HG03342 (cell line): ENCODE data around the gene SASH3.

Source experiments
- ATAC-seq: cut with Tn5 transposase; IDR thresholded peaks from one replicate; pipeline ENCODE4 v1.9.1; 2021; ENCODE audit warnings: mild to moderate bottlenecking, moderate library complexity; ENCODE audit not compliant: unreplicated experiment

Gene SASH3

DNA sequence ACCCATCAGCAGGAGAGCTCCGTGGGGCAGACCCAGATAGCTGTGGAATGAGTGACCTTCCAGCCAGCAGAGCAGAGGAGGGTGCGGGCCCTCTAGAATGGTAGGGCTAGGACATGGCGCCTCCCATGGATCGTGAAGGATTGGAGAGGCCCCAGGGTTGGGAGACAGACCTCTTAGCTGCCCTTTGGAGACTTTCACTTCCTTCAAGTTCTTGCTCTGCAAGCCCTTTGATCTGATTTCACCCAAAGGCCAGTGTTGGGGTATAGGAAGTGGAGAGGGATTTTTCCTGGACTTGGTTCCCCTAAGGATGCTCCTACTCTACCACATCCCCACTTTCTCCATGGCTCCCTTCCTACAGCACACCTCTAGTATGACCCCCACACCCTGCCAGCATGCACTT lies 3.0 kb downstream of the SASH3 start:
- ATAC-seq: no peak

DNA sequence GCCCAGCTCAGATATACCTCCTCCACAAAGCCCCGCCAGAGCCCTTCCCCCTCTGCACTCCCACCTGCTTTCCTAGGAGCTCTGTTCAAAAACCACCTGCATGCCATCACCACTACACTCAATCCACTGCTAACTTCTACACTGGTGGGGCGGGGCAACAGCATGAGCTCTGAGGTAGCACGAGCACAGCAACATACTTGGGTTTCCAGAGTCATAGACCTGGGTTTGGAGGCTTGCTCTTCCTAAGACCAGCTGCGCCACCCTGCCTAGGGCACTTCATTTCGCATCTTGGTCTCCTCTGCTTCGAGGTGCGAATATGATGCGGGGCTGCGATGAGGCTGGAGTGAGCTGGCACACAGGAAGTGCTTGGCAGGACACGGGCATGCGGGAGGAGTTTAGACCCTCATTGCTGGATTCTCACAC lies 3.6 kb downstream of the SASH3 start:
- no peak for ATAC-seq

DNA sequence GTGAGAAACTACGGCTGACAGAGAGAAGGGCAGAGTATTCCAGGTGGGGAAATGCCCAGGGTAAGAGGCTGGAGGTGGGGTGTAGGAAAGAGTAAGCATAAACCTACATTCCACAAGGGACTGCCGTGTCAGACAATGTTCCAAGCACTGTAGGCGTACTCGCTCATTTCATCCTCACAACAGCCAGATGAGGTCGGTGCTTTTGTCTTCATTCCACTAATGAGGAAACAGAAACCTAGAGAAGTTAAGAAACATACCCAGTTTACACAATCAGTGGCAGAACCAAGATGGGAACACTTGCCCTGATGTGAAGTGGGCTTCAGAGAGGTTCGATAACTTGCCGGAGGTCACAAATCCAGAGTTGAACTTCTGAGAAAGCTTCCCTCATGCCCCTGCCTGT lies 4.6 kb downstream of the SASH3 start:
- ATAC-seq: no peak

DNA sequence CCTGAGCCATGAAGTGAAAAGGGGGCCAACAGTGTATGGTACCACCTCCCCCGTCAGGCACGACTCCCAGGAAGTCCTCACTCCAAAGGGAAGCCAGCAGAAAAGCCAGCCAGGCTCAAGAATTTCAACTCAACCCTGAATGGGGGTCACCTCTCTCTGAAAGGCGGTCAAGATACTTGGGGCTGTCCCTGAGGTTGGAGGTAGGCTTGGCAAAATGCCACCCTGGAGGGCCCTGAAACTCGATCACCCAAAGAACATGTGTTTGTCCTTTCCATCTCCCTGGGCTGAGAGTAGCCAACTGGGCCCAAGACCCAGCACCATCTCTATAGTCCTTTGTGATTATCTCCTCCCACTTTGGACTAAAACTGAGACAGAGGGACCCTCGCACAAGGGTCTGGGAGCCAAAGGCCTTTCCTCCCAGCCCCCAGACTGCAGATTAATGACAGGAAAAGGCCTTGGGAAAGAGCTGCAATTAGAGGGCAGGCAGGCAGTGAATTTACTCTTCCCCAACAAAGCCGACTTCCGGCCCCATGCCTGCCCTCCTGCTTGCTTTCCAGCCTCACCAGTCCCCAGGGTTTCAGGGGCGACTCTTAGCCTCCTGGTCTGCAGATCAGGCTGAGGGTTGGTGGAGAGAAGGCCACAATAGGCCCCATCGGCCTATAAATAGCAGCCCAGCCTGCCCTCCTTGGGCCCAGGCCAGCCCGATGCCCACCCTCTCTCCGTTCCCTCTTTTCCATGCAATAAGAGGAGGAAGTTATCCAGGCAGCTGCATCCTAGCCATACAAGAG lies 5.6 kb downstream of the SASH3 start:
- no peak for ATAC-seq

- peak; percentile 76 for ATAC-seq
Observed at GRCh38 chrX:129786210-129786651, 6.5 kb downstream of the SASH3 start.

DNA sequence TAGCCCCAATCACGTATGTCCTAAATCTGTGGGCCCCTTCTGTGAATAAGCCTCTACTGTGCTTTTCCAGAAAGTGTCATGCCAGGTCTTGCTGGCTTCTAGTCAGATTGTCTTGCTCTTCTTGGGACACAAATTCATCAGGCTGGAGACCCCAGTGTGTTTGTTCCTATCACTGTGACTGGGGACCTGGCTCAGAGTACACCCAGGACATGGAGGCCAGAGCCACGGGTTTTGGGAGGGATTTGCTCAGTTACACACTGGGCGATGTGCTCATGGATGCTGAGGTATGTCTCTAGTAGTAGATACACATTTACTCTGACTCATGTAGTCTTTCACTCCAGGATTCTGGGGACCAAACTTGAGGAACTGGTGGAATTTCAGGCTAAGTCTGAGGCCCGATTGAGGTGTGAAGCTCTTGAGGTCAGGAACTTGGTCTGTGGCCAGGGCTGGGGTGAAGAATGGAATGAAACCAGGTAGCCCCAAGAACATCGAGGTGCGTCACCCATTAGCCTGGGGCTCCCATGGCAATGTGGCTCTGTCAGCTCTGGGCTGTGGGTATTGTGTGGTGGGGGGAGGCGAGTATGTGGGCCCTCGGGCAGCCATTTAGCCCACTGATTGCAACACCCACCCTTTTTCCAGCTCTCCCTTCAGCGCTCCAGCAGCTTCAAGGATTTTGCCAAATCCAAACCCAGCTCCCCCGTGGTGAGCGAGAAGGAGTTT lies 7.7 kb downstream of the SASH3 start:
- no peak for ATAC-seq

GRCh38 chrX:129788527-129788926 lies 8.8 kb downstream of the SASH3 start:
- ATAC-seq: no peak

GRCh38 chrX:129790146-129790545 lies 10.4 kb downstream of the SASH3 start:
- ATAC-seq: no peak

- ATAC-seq: no peak
Observed at GRCh38 chrX:129790808-129791207, 11.1 kb downstream of the SASH3 start.

DNA sequence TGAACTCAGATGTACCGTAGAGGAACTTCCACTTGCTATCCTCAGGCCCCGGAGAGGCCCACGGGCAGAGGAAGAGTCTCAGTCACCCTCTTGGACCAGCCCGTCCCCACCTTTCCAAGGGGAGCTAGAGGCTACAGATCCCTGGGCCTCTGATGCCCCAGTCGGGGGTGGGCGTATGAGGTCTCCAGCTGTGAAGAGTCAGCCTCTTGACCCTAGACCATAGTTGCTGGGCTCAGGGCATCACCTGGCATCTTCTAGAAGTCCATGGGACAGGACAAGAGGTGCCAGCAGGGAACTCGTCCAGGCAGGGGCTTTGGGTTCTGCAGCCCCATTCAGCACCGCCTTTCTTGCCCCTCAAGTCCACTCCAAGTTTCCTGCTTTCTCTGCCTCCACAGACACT lies 11.6 kb downstream of the SASH3 start:
- ATAC-seq: no peak

DNA sequence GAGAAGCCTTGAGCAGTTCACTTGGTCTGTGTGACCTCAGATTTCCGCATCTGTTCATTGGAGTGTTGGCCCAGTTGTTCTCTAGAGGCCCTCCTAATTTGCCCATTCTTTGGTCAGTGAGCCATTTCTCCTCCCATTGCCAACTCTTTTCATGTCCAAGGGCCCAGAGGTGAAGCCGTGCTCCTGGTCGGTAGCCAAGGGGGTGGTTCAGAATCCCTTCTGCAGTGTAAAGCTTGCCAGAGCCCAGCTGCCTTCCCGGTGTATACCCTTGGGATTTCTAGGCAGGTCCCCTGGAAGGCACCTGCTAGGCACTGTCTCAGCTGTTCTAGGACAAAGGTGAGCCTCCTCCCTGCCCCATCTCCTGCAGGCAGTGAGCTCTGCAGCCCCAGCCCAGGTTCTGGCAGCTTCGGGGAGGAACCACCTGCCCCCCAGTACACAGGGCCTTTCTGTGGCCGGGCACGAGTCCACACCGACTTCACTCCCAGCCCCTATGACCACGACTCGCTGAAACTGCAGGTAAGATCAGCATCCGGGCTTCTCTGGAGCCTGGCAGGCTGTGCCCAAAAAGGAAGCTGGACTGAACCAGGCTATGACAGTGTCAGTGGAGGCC lies 12.3 kb downstream of the SASH3 start:
- ATAC-seq: no peak

DNA sequence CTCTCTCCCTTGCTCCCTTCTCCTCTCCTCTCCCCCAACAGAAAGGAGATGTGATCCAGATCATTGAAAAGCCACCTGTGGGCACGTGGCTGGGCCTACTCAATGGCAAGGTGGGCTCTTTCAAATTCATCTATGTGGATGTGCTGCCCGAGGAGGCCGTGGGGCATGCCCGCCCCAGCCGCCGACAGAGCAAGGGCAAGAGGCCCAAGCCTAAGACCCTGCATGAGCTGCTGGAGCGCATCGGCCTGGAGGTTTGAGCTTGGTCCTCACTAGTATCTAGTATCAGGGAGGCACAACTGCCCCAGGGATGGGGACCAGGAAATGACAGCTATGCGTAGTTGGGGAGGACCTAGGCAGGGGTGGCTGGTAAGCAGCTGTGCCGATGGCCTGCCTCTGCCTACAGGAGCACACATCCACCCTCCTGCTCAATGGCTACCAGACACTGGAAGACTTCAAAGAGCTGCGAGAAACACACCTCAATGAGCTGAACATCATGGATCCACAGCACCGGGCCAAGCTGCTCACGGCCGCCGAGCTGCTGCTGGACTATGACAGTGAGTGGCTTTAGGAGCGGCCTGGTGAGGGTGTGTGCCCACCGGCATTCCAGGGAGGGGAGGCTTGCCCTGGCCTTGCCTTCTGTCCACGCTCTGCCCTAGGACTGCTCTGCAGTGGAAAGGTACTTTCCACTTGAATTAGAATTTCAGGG lies 13.0 kb downstream of the SASH3 start:
- ATAC-seq: no peak

GRCh38 chrX:129793604-129794191 lies 13.9 kb downstream of the SASH3 start:
- ATAC-seq: no peak

DNA sequence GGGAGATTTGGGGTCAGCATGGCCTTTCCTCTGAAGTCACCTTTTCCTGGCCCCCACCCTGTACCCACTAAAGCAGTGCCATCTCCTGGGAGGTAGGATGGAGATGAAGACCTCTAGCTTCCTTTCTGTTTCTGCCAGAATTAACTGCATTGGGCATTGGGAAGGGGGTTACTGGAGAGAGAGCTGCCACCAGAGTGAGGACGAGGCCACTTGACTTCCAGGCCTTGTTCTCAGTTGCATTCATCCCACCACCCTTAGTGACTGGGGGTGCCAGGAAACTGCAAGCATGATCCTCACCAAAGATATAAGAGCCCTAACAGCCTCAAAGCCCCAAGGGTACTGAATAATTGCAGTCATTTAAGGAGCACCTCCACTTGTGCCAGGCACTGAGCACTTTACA lies 15.8 kb downstream of the SASH3 start:
- no peak for ATAC-seq

GRCh38 chrX:129797251-129797906 lies 17.6 kb downstream of the SASH3 start:
- no peak for ATAC-seq

- ATAC-seq: no peak
Observed at GRCh38 chrX:129798456-129798855, 18.7 kb downstream of the SASH3 start.

DNA sequence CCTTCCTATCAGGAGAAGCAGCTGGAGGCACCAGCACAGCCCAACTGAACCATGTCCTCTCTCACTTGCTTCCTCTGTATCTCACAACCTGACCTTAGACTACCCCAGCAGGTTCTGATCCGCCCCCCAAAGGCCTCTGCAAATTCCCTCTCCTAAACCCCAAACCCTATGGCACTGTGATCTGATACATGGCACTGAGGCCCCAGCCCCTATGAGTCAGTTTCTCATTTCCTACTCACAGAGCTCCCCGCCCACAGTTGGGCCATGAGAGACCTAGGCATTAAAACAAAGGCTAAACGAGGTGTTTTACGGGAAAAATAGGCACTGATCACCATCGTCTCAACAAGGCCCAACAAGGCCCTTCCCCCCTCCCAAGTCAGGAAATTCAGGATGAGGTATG lies 19.1 kb downstream of the SASH3 start:
- ATAC-seq: no peak

DNA sequence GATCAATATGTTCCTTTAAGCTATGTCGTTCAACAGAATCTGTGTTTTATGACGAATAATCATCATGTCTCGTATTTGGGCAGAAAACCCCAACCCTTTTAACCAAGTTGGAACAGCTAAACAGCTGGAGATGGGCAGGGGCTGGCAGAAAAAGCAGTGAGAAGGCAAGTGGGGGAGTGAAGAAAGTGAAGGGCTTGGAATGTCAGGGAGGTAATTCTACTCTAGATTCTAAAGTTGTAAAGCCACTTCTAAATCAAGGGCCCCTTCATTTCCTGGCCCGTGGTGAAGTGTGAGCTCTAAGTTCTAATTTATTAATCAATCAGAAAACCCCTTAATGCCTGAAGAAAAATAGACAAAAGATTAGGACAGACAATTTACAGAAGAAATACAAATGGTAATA lies 20.4 kb downstream of the SASH3 start:
- ATAC-seq: no peak

- no peak for ATAC-seq
Observed at GRCh38 chrX:129802863-129803262, 23.1 kb downstream of the SASH3 start.

- ATAC-seq: no peak
Observed at GRCh38 chrX:129804806-129805205, 25.1 kb downstream of the SASH3 start.
